Left colon (tissue), 2 donors: ENCODE measurements around the gene C18orf63. TPM values are rescaled to one million over a fixed set of nuclear protein-coding genes. Genes with fewer than 3 reads are reported as not detected.
"Not testable (repeated sequence)": the region's sequence is repeated elsewhere in the genome, so short reads cannot be mapped to it uniquely, and the experiment has no call there.

Source experiments
- ATAC-seq: fragments of 200-7000 bp; cut with Tn5 transposase; one replicate; pipeline ENCODE4 v1.9.1; 2020; ENCODE audit warnings: mild to moderate bottlenecking, moderate library complexity
- DNase-seq, 2 donors: peaks; one replicate each; pipeline ENCODE4 v3.0.0-alpha.2; 2020
- intact Hi-C, 2 donors: fragments of 100-400 bp; cut with DNase I in 1 of 2; cut with micrococcal nuclease in 1 of 2; formaldehyde crosslinking; loops; one replicate each; pipeline versions ENCODE4 v1.11.2 to v1.14.0; 2022; cut with DNase I, micrococcal nuclease
- total RNA-seq, 2 donors: library from RNA; stranded (reverse); fragmentation: NEBNext Ultra II Directional; extraction: Animal tissue kit (Norgen Biotek cat#: 25700); gene quantifications; one replicate each; pipeline ENCODE4 v1.2.1, GENCODE V29; 2021
- donor health status: DM: no; HTN: no; CAD: no.
- donor health status: DM: yes; HTN: yes; CAD: no.

C18orf63 gene
- total RNA-seq, 2 donors from 2014 or later = not detected

GRCh38 chr18:74284980-74285355 is 30.7 kb upstream of the C18orf63 start:
- intact Hi-C loops = no loop called here
- no peak for ATAC-seq

GRCh38 chr18:74285583-74285982 is 30.1 kb upstream of the C18orf63 start:
- DNase-seq, intact Hi-C loops, ATAC-seq: not testable (repeated sequence)

More at GRCh38 chr18:74284980-74285355, 30.7 kb upstream of the C18orf63 start:
- no peak for DNase-seq

GRCh38 chr18:74286106-74286855 is 29.4 kb upstream of the C18orf63 start:
- DNase-seq = no peak
- ATAC-seq = no peak
- intact Hi-C loops = no loop called here

- ATAC-seq = no peak
- intact Hi-C loops = no loop called here
Observed at GRCh38 chr18:74286856-74287255, 28.8 kb upstream of the C18orf63 start.

GRCh38 chr18:74288041-74288440 is 27.6 kb upstream of the C18orf63 start:
- no peak for DNase-seq
- intact Hi-C loops = no loop called here
- ATAC-seq = no peak

More at GRCh38 chr18:74286856-74287255, 28.8 kb upstream of the C18orf63 start:
- no peak for DNase-seq

GRCh38 chr18:74288730-74289129 is 26.9 kb upstream of the C18orf63 start:
- DNase-seq = no peak
- intact Hi-C loops = no loop called here
- ATAC-seq = no peak

GRCh38 chr18:74289137-74289536 is 26.5 kb upstream of the C18orf63 start:
- ATAC-seq (no peak), DNase-seq (no peak)
- intact Hi-C loops = no loop called here

- ATAC-seq (no peak), DNase-seq (no peak)
- intact Hi-C loops = no loop called here
Observed at GRCh38 chr18:74290021-74290420, 25.6 kb upstream of the C18orf63 start.

GRCh38 chr18:74290794-74291471 is 24.7 kb upstream of the C18orf63 start:
- ATAC-seq (peak; percentile 77), DNase-seq (peak; percentile 75 to 83)
- intact Hi-C loops = no loop called here

GRCh38 chr18:74291472-74291770 is 24.2 kb upstream of the C18orf63 start:
- intact Hi-C loops = no loop called here
- DNase-seq (peak in 1 of 2 donors; percentile 55), ATAC-seq (no peak)

GRCh38 chr18:74291771-74292540 is 23.7 kb upstream of the C18orf63 start, which contains the start of gene CYB5A:
Gene CYB5A, minus strand, starts transcription at chr18:74291963. Its CDS starts 88 bp downstream, at chr18:74291875.
- DNase-seq (peak; percentile 97 to 98), ATAC-seq (peak; percentile 90)
- intact Hi-C loops = no loop called here

GRCh38 chr18:74292541-74292858 is 23.1 kb upstream of the C18orf63 start:
- ATAC-seq (no peak), DNase-seq (no peak)
- intact Hi-C loops = no loop called here

GRCh38 chr18:74292982-74293381 is 22.7 kb upstream of the C18orf63 start:
- ATAC-seq, DNase-seq, intact Hi-C loops: not testable (repeated sequence)

GRCh38 chr18:74294526-74294925 is 21.1 kb upstream of the C18orf63 start:
- ATAC-seq (no peak), DNase-seq (no peak)
- intact Hi-C loops = no loop called here

GRCh38 chr18:74299162-74299561 is 16.5 kb upstream of the C18orf63 start:
- ATAC-seq = no peak
- no peak for DNase-seq
- intact Hi-C loops = no loop called here

- no peak for DNase-seq
- no peak for ATAC-seq
Observed at GRCh38 chr18:74299746-74300145, 15.9 kb upstream of the C18orf63 start.

GRCh38 chr18:74303306-74303705 is 12.3 kb upstream of the C18orf63 start:
- no peak for ATAC-seq

More at GRCh38 chr18:74299746-74300145, 15.9 kb upstream of the C18orf63 start:
- intact Hi-C loops = no loop called here

GRCh38 chr18:74303936-74304335 is 11.7 kb upstream of the C18orf63 start:
- intact Hi-C loops = no loop called here
- ATAC-seq = no peak
- DNase-seq = no peak

More at GRCh38 chr18:74303306-74303705, 12.3 kb upstream of the C18orf63 start:
- intact Hi-C loops = no loop called here
- no peak for DNase-seq

- no peak for DNase-seq
- intact Hi-C loops = no loop called here
- ATAC-seq = peak; percentile 100
Observed at GRCh38 chr18:74310411-74310810, 5.2 kb upstream of the C18orf63 start.

- ATAC-seq (no peak), DNase-seq (no peak)
- intact Hi-C loops = no loop called here
Observed at GRCh38 chr18:74311000-74311399, 4.6 kb upstream of the C18orf63 start.
